HepG2 (cell line): ENCODE measurements around the gene TRPT1. TPM values are rescaled to one million over a fixed set of nuclear protein-coding genes. Genes with fewer than 3 reads are reported as not detected.

ENCODE experiments used
- ARNTL ChIP-seq: sonication (generic); formaldehyde crosslinking; IDR thresholded peaks from 2 replicates; pipeline ENCODE4 v1.4.0; 2020; ENCODE audit warnings: mild to moderate bottlenecking, missing genetic modification reagents
- ATF7-NPFF ChIP-seq: sonication (generic); formaldehyde crosslinking; IDR thresholded peaks from 2 replicates; pipeline ENCODE4 v1.8.1; 2023; ENCODE audit warnings: mild to moderate bottlenecking, low read depth, missing genetic modification reagents, moderate library complexity
- ELF1 ChIP-seq: sonication (generic); formaldehyde crosslinking; IDR thresholded peaks from 2 replicates; pipeline ENCODE4 v1.4.0; 2020; ENCODE audit warnings: missing genetic modification reagents
- JUND ChIP-seq: sonication (generic); formaldehyde crosslinking; IDR thresholded peaks from 2 replicates; pipeline ENCODE4 v1.8.0; 2022; ENCODE audit warnings: mild to moderate bottlenecking, missing genetic modification reagents
- MEIS1 ChIP-seq: sonication (generic); formaldehyde crosslinking; IDR thresholded peaks from 2 replicates; pipeline ENCODE4 v1.9.0; 2021; ENCODE audit warnings: mild to moderate bottlenecking, missing genetic modification reagents, moderate library complexity, borderline replicate concordance
- MXI1 ChIP-seq: IDR thresholded peaks from 3 replicates; pipeline ENCODE4 v1.6.1; 2012; ENCODE audit warnings: low read depth, low read length, inconsistent platforms, borderline replicate concordance
- NFKB2 ChIP-seq: sonication (generic); formaldehyde crosslinking; IDR thresholded peaks from 2 replicates; pipeline ENCODE4 v1.4.0; 2020; ENCODE audit warnings: missing genetic modification reagents, borderline replicate concordance
- NKX3-1 ChIP-seq: sonication (generic); formaldehyde crosslinking; IDR thresholded peaks from 2 replicates; pipeline ENCODE4 v1.5.0; 2020; ENCODE audit warnings: missing genetic modification reagents
- POLR2A ChIP-seq, 2 experiments: IDR thresholded peaks; 2 replicates each; pipeline ENCODE4 v1.6.1; 2011; ENCODE audit warnings: low read depth in 2 of 2, low read length in 2 of 2, mild to moderate bottlenecking in 1 of 2, moderate library complexity in 1 of 2; ENCODE audit not compliant: insufficient read depth in 1 of 2
- RFX3 ChIP-seq: IDR thresholded peaks from 2 replicates; pipeline ENCODE4 v1.6.1; 2016; ENCODE audit warnings: missing biosample characterization, missing genetic modification reagents
- SAP130 ChIP-seq: IDR thresholded peaks from 2 replicates; pipeline ENCODE4 v1.6.1; 2016; ENCODE audit warnings: low read depth
- ZBTB42 ChIP-seq: sonication (generic); formaldehyde crosslinking; IDR thresholded peaks from 2 replicates; pipeline ENCODE4 v1.5.0; 2020; ENCODE audit warnings: mild to moderate bottlenecking, missing genetic modification reagents
- ZKSCAN1 ChIP-seq: fragments of 150-350 bp; IDR thresholded peaks from 2 replicates; pipeline ENCODE4 v1.6.1; 2014; ENCODE audit warnings: low read length
- ZNF121 ChIP-seq: sonication (generic); formaldehyde crosslinking; IDR thresholded peaks from 2 replicates; pipeline ENCODE4 v1.5.0; 2020; ENCODE audit warnings: mild to moderate bottlenecking, missing genetic modification reagents
- ZNF136 ChIP-seq: sonication (generic); formaldehyde crosslinking; IDR thresholded peaks from 2 replicates; pipeline ENCODE4 v1.8.1; 2022; ENCODE audit warnings: low read depth, mild to moderate bottlenecking, moderate library complexity, missing genetic modification reagents
- ZNF431 ChIP-seq: sonication (generic); formaldehyde crosslinking; IDR thresholded peaks from 2 replicates; pipeline ENCODE4 v1.9.0; 2022; ENCODE audit warnings: missing genetic modification reagents, low read depth, mild to moderate bottlenecking, borderline replicate concordance
- ZNF484 ChIP-seq: sonication (generic); formaldehyde crosslinking; IDR thresholded peaks from 2 replicates; pipeline ENCODE4 v1.5.1; 2020; ENCODE audit warnings: mild to moderate bottlenecking, low read depth, missing genetic modification reagents, borderline replicate concordance
- ZNF75D ChIP-seq: sonication (generic); formaldehyde crosslinking; IDR thresholded peaks from 2 replicates; pipeline ENCODE4 v1.8.1; 2023; ENCODE audit warnings: missing genetic modification reagents, mild to moderate bottlenecking, borderline replicate concordance
- ZNF761 ChIP-seq: sonication (generic); formaldehyde crosslinking; conservative IDR thresholded peaks from 2 replicates; pipeline ENCODE4 v1.4.0; 2020; ENCODE audit warnings: mild to moderate bottlenecking, missing genetic modification reagents
- ZSCAN20 ChIP-seq: sonication (generic); formaldehyde crosslinking; IDR thresholded peaks from 2 replicates; pipeline ENCODE4 v1.4.0; 2020; ENCODE audit warnings: missing genetic modification reagents, mild to moderate bottlenecking, borderline replicate concordance
- polyA plus RNA-seq, 8 experiments: library from polyadenylated mRNA; depleted of rRNA in 3 of 8; stranded (reverse) in 7 of 8; unstranded in 1 of 8; fragments of >200 nt; fragmentation: Illumina TruSeq in 4 of 8; extraction: Trizol in 4 of 8; gene quantifications; 2 replicates each; pipeline versions ENCODE4 v1.2.1 to v1.2.3, GENCODE V29; 2011 to 2016; ENCODE audit warnings: low read depth in 4 of 8, missing spikeins in 1 of 8, mixed read lengths in 1 of 8; ENCODE audit not compliant: insufficient read depth in 1 of 8
- total RNA-seq, 5 experiments: library from RNA; depleted of rRNA; stranded (reverse); fragments of >200 nt; fragmentation: Illumina TruSeq; extraction: Trizol; gene quantifications; 2 replicates each; pipeline ENCODE4 v1.2.3, GENCODE V29; 2016; ENCODE audit warnings: low read depth in 1 of 5
- TF ChIP-seq, protein P1 (sequence below): sonication (generic); formaldehyde crosslinking; IDR thresholded peaks from 2 replicates; pipeline ENCODE4 v1.5.0; 2020; ENCODE audit warnings: missing genetic modification reagents
- TF ChIP-seq, protein P2 (sequence below): sonication (generic); formaldehyde crosslinking; IDR thresholded peaks from 2 replicates; pipeline ENCODE4 v1.9.0; 2022; ENCODE audit warnings: missing genetic modification reagents, mild to moderate bottlenecking, borderline replicate concordance
- TF ChIP-seq, protein P3 (sequence below): sonication (generic); IDR thresholded peaks from 2 replicates; pipeline ENCODE4 v1.6.1; 2016; ENCODE audit warnings: low read depth, borderline replicate concordance
- TF ChIP-seq, protein P4 (sequence below): sonication (generic); formaldehyde crosslinking; IDR thresholded peaks from 2 replicates; pipeline ENCODE4 v1.8.1; 2023; ENCODE audit warnings: missing genetic modification reagents, inconsistent platforms, borderline replicate concordance
- TF ChIP-seq, protein P5 (sequence below): sonication (generic); formaldehyde crosslinking; IDR thresholded peaks from 2 replicates; pipeline ENCODE4 v1.9.0; 2021; ENCODE audit warnings: missing genetic modification reagents, mild to moderate bottlenecking, borderline replicate concordance

Gene TRPT1
- total and polyA plus RNA-seq, 2 of the 13 experiments (the other 11 are each of a cell fraction or from before 2014, with no cell fraction given) = 24.8 to 40.7 TPM

DNA sequence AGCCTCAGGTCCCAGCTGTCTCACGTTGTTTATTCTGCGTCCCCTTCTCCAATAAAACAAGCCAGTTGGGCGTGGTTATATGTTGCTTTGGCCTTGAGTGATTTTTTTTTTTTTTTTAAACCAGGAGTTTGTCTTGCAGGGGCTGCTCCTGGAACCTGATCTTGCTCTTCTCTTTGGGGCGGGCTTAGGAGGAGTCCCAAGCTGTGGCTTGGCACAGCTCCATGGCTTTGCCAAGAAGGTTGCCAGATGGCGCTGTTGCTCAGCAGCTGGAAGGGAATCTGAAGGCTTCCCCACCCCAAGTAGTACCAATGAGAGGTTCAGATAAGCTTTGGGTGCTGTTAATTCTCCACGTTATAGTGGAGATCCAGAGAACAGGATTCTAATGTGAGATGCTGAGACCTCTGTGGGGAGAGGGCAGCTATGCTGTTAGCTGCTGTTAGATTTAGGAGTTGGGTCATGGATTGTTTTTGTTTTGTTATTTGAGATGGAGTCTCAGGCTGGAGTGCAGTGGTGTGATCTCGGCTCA, 21.5 kb downstream of the TRPT1 start (continued):
- TF ChIP-seq ARNTL (CRISPR knock-in tag) = no peak
- no peak for TF ChIP-seq JUND (CRISPR knock-in tag)
- no peak for TF ChIP-seq POLR2A (IDR thresholded peaks at IDR 0.05; ENCODE audit: insufficient read depth in 1 of 2, low read depth in 2 of 2, low read length in 2 of 2)
- no peak for TF ChIP-seq ZBTB42 (CRISPR knock-in tag)
- TF ChIP-seq ZNF75D (CRISPR knock-in tag) = no peak
- no peak for TF ChIP-seq ZNF431 (CRISPR knock-in tag)
- TF ChIP-seq, protein P1, sequence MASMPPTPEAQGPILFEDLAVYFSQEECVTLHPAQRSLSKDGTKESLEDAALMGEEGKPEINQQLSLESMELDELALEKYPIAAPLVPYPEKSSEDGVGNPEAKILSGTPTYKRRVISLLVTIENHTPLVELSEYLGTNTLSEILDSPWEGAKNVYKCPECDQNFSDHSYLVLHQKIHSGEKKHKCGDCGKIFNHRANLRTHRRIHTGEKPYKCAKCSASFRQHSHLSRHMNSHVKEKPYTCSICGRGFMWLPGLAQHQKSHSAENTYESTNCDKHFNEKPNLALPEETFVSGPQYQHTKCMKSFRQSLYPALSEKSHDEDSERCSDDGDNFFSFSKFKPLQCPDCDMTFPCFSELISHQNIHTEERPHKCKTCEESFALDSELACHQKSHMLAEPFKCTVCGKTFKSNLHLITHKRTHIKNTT = no peak
- TF ChIP-seq, protein P2, sequence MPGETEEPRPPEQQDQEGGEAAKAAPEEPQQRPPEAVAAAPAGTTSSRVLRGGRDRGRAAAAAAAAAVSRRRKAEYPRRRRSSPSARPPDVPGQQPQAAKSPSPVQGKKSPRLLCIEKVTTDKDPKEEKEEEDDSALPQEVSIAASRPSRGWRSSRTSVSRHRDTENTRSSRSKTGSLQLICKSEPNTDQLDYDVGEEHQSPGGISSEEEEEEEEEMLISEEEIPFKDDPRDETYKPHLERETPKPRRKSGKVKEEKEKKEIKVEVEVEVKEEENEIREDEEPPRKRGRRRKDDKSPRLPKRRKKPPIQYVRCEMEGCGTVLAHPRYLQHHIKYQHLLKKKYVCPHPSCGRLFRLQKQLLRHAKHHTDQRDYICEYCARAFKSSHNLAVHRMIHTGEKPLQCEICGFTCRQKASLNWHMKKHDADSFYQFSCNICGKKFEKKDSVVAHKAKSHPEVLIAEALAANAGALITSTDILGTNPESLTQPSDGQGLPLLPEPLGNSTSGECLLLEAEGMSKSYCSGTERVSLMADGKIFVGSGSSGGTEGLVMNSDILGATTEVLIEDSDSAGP (CRISPR knock-in tag) = no peak
- TF ChIP-seq, protein P3, sequence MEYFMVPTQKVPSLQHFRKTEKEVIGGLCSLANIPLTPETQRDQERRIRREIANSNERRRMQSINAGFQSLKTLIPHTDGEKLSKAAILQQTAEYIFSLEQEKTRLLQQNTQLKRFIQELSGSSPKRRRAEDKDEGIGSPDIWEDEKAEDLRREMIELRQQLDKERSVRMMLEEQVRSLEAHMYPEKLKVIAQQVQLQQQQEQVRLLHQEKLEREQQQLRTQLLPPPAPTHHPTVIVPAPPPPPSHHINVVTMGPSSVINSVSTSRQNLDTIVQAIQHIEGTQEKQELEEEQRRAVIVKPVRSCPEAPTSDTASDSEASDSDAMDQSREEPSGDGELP = peak; percentile 34; the same call in 1 of the 2 replicates
- no peak for TF ChIP-seq ZNF121 (CRISPR knock-in tag)
- no peak for TF ChIP-seq ZNF761 (CRISPR knock-in tag)
- TF ChIP-seq ELF1 (CRISPR knock-in tag) = no peak
- no peak for TF ChIP-seq MEIS1
- no peak for TF ChIP-seq ATF7-NPFF
- TF ChIP-seq ZNF136 (CRISPR knock-in tag) = no peak
- peak; percentile 17; the same call in 1 of the 3 replicates for TF ChIP-seq MXI1
- TF ChIP-seq, protein P4, sequence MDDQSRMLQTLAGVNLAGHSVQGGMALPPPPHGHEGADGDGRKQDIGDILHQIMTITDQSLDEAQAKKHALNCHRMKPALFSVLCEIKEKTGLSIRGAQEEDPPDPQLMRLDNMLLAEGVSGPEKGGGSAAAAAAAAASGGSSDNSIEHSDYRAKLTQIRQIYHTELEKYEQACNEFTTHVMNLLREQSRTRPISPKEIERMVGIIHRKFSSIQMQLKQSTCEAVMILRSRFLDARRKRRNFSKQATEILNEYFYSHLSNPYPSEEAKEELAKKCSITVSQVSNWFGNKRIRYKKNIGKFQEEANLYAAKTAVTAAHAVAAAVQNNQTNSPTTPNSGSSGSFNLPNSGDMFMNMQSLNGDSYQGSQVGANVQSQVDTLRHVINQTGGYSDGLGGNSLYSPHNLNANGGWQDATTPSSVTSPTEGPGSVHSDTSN (CRISPR knock-in tag) = no peak
- TF ChIP-seq SAP130 (CRISPR knock-in tag) = peak; percentile 64
- TF ChIP-seq NFKB2 (CRISPR knock-in tag) = no peak
- no peak for TF ChIP-seq ZKSCAN1
- TF ChIP-seq ZSCAN20 (CRISPR knock-in tag) = no peak
- no peak for TF ChIP-seq NKX3-1
- TF ChIP-seq RFX3 (CRISPR knock-in tag) = no peak
- TF ChIP-seq, protein P5, sequence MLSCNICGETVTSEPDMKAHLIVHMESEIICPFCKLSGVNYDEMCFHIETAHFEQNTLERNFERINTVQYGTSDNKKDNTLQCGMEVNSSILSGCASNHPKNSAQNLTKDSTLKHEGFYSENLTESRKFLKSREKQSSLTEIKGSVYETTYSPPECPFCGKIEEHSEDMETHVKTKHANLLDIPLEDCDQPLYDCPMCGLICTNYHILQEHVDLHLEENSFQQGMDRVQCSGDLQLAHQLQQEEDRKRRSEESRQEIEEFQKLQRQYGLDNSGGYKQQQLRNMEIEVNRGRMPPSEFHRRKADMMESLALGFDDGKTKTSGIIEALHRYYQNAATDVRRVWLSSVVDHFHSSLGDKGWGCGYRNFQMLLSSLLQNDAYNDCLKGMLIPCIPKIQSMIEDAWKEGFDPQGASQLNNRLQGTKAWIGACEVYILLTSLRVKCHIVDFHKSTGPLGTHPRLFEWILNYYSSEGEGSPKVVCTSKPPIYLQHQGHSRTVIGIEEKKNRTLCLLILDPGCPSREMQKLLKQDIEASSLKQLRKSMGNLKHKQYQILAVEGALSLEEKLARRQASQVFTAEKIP (CRISPR knock-in tag) = no peak
- no peak for TF ChIP-seq ZNF484 (CRISPR knock-in tag)
